Measurements from ENCODE around the gene PPM1H. TPM values are rescaled to one million over a fixed set of nuclear protein-coding genes. Genes with fewer than 3 reads are reported as not detected.

Gene PPM1H
- total and polyA plus RNA-seq, 4 donors, result 2.3 to 7.2 (median 4.1) TPM

DNA sequence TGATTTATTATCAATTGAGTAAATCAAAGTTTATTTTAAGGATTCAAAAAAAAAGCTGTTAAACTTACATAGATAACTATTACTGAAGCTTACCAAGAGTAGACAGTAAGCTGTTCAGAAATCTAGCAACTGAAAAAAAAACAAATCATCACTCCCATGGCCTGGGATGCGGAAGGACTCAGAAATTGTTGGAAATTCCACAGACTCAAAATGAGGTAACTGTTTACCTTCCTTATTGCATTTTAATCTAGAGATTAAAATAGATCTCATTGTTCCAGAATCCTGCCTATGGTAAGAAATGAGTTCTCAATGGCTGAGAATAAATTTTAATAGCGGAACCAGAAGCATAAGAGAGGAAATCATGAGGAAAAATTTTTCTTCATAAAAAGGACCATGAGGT lies 87.2 kb downstream of the PPM1H start:
- H3K27me3 ChIP-seq (ENCODE audit: control insufficient read depth in 4 of 4, insufficient read depth in 4 of 4, low read length in 3 of 4), result no peaks in the 10 kb centered on the region
- WGBS, result 88% methylated on average over 2 of the region's 2 CpGs
- H3K9me3 ChIP-seq (ENCODE audit: control insufficient read depth in 4 of 4, low read length in 3 of 4), result no peaks in the 10 kb centered on the region
- no peak overlapping the region for H3K27ac ChIP-seq (ENCODE audit: low read depth in 1 of 2, low read length in 2 of 2)
- H3K36me3 ChIP-seq (ENCODE audit: control insufficient read depth in 4 of 4, insufficient read depth in 3 of 4, low read depth in 1 of 4, low read length in 3 of 4), result no peaks in the 10 kb centered on the region
- H3K4me3 ChIP-seq (ENCODE audit: low read depth in 1 of 3, low read length in 3 of 3), result no peak overlapping the region
- no peak for DNase-seq (ENCODE audit: low spot score)
- peaks cover 0 to 12% (median 1%) of the 10 kb centered on the region in 4 donors for H3K4me1 ChIP-seq (ENCODE audit: control insufficient read depth in 4 of 4, insufficient read depth in 4 of 4, low read length in 3 of 4)
- no peak for TF ChIP-seq SP1 (IDR thresholded peaks at IDR 0.05)
- TF ChIP-seq GABPA (IDR thresholded peaks at IDR 0.05 in 1 of 2, conservative IDR thresholded peaks at IDR 0.05 in 1 of 2), result no peak
- no peak for TF ChIP-seq YY1 (IDR thresholded peaks at IDR 0.05)
- no peak for TF ChIP-seq RXRA (IDR thresholded peaks at IDR 0.05)
- TF ChIP-seq, protein P1, sequence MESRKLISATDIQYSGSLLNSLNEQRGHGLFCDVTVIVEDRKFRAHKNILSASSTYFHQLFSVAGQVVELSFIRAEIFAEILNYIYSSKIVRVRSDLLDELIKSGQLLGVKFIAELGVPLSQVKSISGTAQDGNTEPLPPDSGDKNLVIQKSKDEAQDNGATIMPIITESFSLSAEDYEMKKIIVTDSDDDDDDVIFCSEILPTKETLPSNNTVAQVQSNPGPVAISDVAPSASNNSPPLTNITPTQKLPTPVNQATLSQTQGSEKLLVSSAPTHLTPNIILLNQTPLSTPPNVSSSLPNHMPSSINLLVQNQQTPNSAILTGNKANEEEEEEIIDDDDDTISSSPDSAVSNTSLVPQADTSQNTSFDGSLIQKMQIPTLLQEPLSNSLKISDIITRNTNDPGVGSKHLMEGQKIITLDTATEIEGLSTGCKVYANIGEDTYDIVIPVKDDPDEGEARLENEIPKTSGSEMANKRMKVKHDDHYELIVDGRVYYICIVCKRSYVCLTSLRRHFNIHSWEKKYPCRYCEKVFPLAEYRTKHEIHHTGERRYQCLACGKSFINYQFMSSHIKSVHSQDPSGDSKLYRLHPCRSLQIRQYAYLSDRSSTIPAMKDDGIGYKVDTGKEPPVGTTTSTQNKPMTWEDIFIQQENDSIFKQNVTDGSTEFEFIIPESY (IDR thresholded peaks at IDR 0.05), result no peak
- TF ChIP-seq HNF4G (IDR thresholded peaks at IDR 0.05), result no peak
- no peak for TF ChIP-seq RAD21 (IDR thresholded peaks at IDR 0.05)
- H3K9ac ChIP-seq (ENCODE audit: low read depth in 1 of 2, low read length in 2 of 2), result no peak overlapping the region

- H3K36me3 ChIP-seq (ENCODE audit: control insufficient read depth in 4 of 4, insufficient read depth in 3 of 4, low read depth in 1 of 4, low read length in 3 of 4), result no peaks in the 10 kb centered on the region
- 83% methylated on average over 4 of the region's 4 CpGs for WGBS
Measured at GRCh38 chr12:62846491-62846890, 88.5 kb downstream of the PPM1H start.

GRCh38 chr12:62844915-62845314 lies 90.0 kb downstream of the PPM1H start:
- DNase-seq (ENCODE audit: low spot score), result no peak
- Histone ChIP-seq H3K36me3 (ENCODE audit: control insufficient read depth in 4 of 4, insufficient read depth in 3 of 4, low read depth in 1 of 4, low read length in 3 of 4) (no peaks in the 10 kb centered on the region), H3K9me3 (ENCODE audit: control insufficient read depth in 4 of 4, low read length in 3 of 4) (no peaks in the 10 kb centered on the region), H3K27ac (ENCODE audit: low read depth in 1 of 2, low read length in 2 of 2) (no peak overlapping the region), H3K4me1 (ENCODE audit: control insufficient read depth in 4 of 4, insufficient read depth in 4 of 4, low read length in 3 of 4) (peaks cover 0 to 12% (median 1%) of the 10 kb centered on the region in 4 donors), H3K4me3 (ENCODE audit: low read depth in 1 of 3, low read length in 3 of 3) (no peak overlapping the region), H3K27me3 (ENCODE audit: control insufficient read depth in 4 of 4, insufficient read depth in 4 of 4, low read length in 3 of 4) (no peaks in the 10 kb centered on the region), H3K9ac (ENCODE audit: low read depth in 1 of 2, low read length in 2 of 2) (no peak overlapping the region)
- 82% methylated on average over 2 of the region's 2 CpGs for WGBS
- TF ChIP-seq FOXA2 (IDR thresholded peaks at IDR 0.05) (no peak), GABPA (IDR thresholded peaks at IDR 0.05 in 1 of 2, conservative IDR thresholded peaks at IDR 0.05 in 1 of 2) (no peak), YY1 (IDR thresholded peaks at IDR 0.05) (no peak), MAX (IDR thresholded peaks at IDR 0.05) (no peak), FOXA1 (IDR thresholded peaks at IDR 0.05) (no peak), RXRA (IDR thresholded peaks at IDR 0.05) (no peak), CTCF (IDR thresholded peaks at IDR 0.05; ENCODE audit: low read depth, low read length, missing input control) (no peak), TAF1 (conservative IDR thresholded peaks at IDR 0.05) (no peak), HNF4A (conservative IDR thresholded peaks at IDR 0.05) (no peak), JUND (IDR thresholded peaks at IDR 0.05) (no peak), NR2F2 (IDR thresholded peaks at IDR 0.05) (no peak), RAD21 (IDR thresholded peaks at IDR 0.05) (no peak), EGR1 (IDR thresholded peaks at IDR 0.05; ENCODE audit: low read depth in 2 of 2) (no peak), HNF4G (IDR thresholded peaks at IDR 0.05) (no peak)
- TF ChIP-seq, protein P1 (IDR thresholded peaks at IDR 0.05), result no peak

More at GRCh38 chr12:62846491-62846890, 88.5 kb downstream of the PPM1H start:
- TF ChIP-seq, protein P1 (IDR thresholded peaks at IDR 0.05), result no peak
- TF ChIP-seq JUND (IDR thresholded peaks at IDR 0.05), result no peak
- no peak for TF ChIP-seq EGR1 (IDR thresholded peaks at IDR 0.05; ENCODE audit: low read depth in 2 of 2)
- TF ChIP-seq NR2F2 (IDR thresholded peaks at IDR 0.05), result no peak
- no peak for TF ChIP-seq RAD21 (IDR thresholded peaks at IDR 0.05)
- no peak for TF ChIP-seq YY1 (IDR thresholded peaks at IDR 0.05)
- no peak for TF ChIP-seq FOXA1 (IDR thresholded peaks at IDR 0.05)
- TF ChIP-seq MAX (IDR thresholded peaks at IDR 0.05), result no peak
- no peaks in the 10 kb centered on the region for H3K27me3 ChIP-seq (ENCODE audit: control insufficient read depth in 4 of 4, insufficient read depth in 4 of 4, low read length in 3 of 4)
- H3K9ac ChIP-seq (ENCODE audit: low read depth in 1 of 2, low read length in 2 of 2), result no peak overlapping the region
- H3K4me3 ChIP-seq (ENCODE audit: low read depth in 1 of 3, low read length in 3 of 3), result no peak overlapping the region
- no peak overlapping the region for H3K27ac ChIP-seq (ENCODE audit: low read depth in 1 of 2, low read length in 2 of 2)
- no peak for DNase-seq (ENCODE audit: low spot score)
- peaks cover 0 to 12% (median 1%) of the 10 kb centered on the region in 4 donors for H3K4me1 ChIP-seq (ENCODE audit: control insufficient read depth in 4 of 4, insufficient read depth in 4 of 4, low read length in 3 of 4)
- no peaks in the 10 kb centered on the region for H3K9me3 ChIP-seq (ENCODE audit: control insufficient read depth in 4 of 4, low read length in 3 of 4)

Measured in liver (tissue), 9 donors.